Esophagus (tissue), 2 donors: ENCODE results near the gene OR8B12. TPM values are rescaled to one million over a fixed set of nuclear protein-coding genes. Genes with fewer than 3 reads are reported as not detected.

ENCODE experiments used
- H3K27ac ChIP-seq, 2 donors: one replicate each; pipeline ENCODE4 v1.5.1; 2013; ENCODE audit warnings: low read depth in 2 of 2, mild to moderate bottlenecking in 2 of 2, inconsistent platforms in 1 of 2, low read length in 1 of 2, moderate library complexity in 1 of 2
- H3K27me3 ChIP-seq, 2 donors: one replicate each; pipeline ENCODE4 v1.6.1; 2013; ENCODE audit warnings: low read length in 2 of 2, control low read depth in 1 of 2, mild to moderate bottlenecking in 1 of 2; ENCODE audit not compliant: insufficient read depth in 2 of 2, control insufficient read depth in 1 of 2
- H3K36me3 ChIP-seq, 2 donors: one replicate each; pipeline ENCODE4 v1.6.1; 2013; ENCODE audit warnings: low read length in 1 of 2; ENCODE audit not compliant: control insufficient read depth in 2 of 2, insufficient read depth in 2 of 2
- H3K4me1 ChIP-seq, 2 donors: one replicate each; pipeline ENCODE4 v1.6.1; 2013; ENCODE audit warnings: low read length in 1 of 2; ENCODE audit not compliant: control insufficient read depth in 2 of 2, insufficient read depth in 2 of 2
- H3K4me3 ChIP-seq, 2 donors: one replicate each; pipeline ENCODE4 v1.5.1; 2013; ENCODE audit warnings: low read length in 2 of 2, mild to moderate bottlenecking in 2 of 2, low read depth in 1 of 2, moderate library complexity in 1 of 2
- H3K9me3 ChIP-seq, 2 donors: one replicate each; pipeline ENCODE4 v1.6.1; 2013; ENCODE audit warnings: mild to moderate bottlenecking in 2 of 2, low read depth in 1 of 2, low read length in 1 of 2, moderate library complexity in 1 of 2; ENCODE audit not compliant: control insufficient read depth in 2 of 2, insufficient read depth in 1 of 2
- WGBS, 2 donors: extraction: QIAGEN DNeasy Blood & Tissue Kit; methylation state at CpG; one replicate each; pipeline ENCODE4 v1.1.7; 2013; 5-methylcytosine and 5-hydroxymethylcytosine counted together
- polyA plus RNA-seq, 2 donors: library from polyadenylated mRNA; stranded (reverse); fragments of 200-250 nt; gene quantifications; one replicate each; pipeline ENCODE4 v1.2.3, GENCODE V29; 2013
- donor health status: healthy with polysubstance abuse.
- donor health status: Bipolar disorder and iron deficiency.

The OR8B12 gene
- polyA plus RNA-seq, 2 donors: not detected

DNA sequence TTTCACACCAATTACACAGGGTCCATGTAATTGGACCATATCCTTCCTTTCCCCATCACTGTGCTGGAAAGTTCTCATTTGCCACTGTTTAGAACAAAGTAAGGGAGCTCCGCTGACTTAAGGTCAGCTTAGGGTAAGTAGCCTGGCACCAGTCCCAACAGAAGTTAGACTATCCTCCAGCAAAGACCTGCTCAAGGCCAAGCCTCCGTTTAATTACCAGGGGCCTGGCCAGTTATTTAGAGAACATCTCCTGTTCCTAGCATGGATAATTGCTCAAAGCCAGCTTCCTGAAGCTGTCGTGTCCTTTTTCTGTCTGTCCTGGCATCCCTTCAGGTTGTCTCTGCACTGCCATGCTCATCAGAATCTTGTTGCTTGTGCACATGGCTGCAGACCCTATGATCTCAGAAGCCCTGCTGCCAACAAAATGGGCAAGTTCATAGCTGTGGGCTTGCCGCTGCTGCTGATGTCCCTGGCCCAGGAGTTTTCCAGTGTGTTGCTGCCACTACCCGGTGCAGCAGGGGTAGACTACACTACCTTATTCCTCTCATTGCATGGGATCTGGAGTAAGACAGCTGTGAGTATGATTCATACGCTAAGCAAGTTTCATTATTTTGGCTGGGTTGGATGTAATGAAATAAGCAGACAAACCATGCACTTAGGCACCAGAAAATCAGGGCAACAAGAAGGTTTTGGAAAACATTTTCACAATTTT is 34.4 kb upstream of the OR8B12 start:
- WGBS, 2 donors: 74 to 75% methylated on average over 6 of the region's 6 CpGs
- Histone ChIP-seq H3K4me3 (no peak overlapping the region), H3K9me3 (no peaks in the 10 kb centered on the region), H3K36me3 (no peaks in the 10 kb centered on the region), H3K27ac (no peak overlapping the region), H3K27me3 (no peaks in the 10 kb centered on the region), H3K4me1 (peaks cover 0 to 3% of the 10 kb centered on the region in 2 donors)

DNA sequence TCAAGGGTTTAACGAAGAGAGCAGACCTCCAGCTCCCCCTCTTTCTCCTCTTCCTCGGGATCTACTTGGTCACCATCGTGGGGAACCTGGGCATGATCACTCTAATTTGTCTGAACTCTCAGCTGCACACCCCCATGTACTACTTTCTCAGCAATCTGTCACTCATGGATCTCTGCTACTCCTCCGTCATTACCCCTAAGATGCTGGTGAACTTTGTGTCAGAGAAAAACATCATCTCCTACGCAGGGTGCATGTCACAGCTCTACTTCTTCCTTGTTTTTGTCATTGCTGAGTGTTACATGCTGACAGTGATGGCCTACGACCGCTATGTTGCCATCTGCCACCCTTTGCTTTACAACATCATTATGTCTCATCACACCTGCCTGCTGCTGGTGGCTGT is 26.7 kb upstream of the OR8B12 start:
- Histone ChIP-seq H3K27me3 (no peaks in the 10 kb centered on the region), H3K36me3 (no peaks in the 10 kb centered on the region), H3K4me1 (no peaks in the 10 kb centered on the region), H3K9me3 (no peaks in the 10 kb centered on the region), H3K27ac (no peak overlapping the region), H3K4me3 (no peak overlapping the region)
- WGBS, 2 donors: 76 to 85% methylated on average over 7 of the region's 7 CpGs

GRCh38 chr11:124569697-124570096 is 26.2 kb upstream of the OR8B12 start, which contains the start of gene OR8A1:
OR8A1 (plus strand) TSS chr11:124569997; CDS start chr11:124570120, 123 bp downstream.
- Histone ChIP-seq H3K36me3 (no peaks in the 10 kb centered on the region), H3K9me3 (no peaks in the 10 kb centered on the region), H3K4me3 (no peak within 1 kb of the TSS), H3K4me1 (no peaks in the 10 kb centered on the region), H3K27ac (no peak within 1 kb of the TSS), H3K27me3 (no peaks in the 10 kb centered on the region)
- WGBS, 2 donors: 48 to 54% methylated on average over 4 of the region's 4 CpGs

- H3K4me3 ChIP-seq: no peak overlapping the region
- WGBS, 2 donors: 47 to 55% methylated on average over 2 of the region's 2 CpGs
- no peaks in the 10 kb centered on the region for H3K4me1 ChIP-seq
- no peaks in the 10 kb centered on the region for H3K9me3 ChIP-seq
- no peaks in the 10 kb centered on the region for H3K27me3 ChIP-seq
- H3K36me3 ChIP-seq: no peaks in the 10 kb centered on the region
- no peak overlapping the region for H3K27ac ChIP-seq
Observed at GRCh38 chr11:124556828-124557227, 13.4 kb upstream of the OR8B12 start.

- no peaks in the 10 kb centered on the region for H3K4me1 ChIP-seq
- no peak overlapping the region for H3K4me3 ChIP-seq
- no peaks in the 10 kb centered on the region for H3K36me3 ChIP-seq
- no peaks in the 10 kb centered on the region for H3K27me3 ChIP-seq
- H3K9me3 ChIP-seq: no peaks in the 10 kb centered on the region
- 81 to 85% methylated on average over 4 of the region's 4 CpGs for WGBS, 2 donors
- H3K27ac ChIP-seq: no peak overlapping the region
Observed at GRCh38 chr11:124551987-124552386, 8.5 kb upstream of the OR8B12 start.

- Histone ChIP-seq H3K4me1 (no peaks in the 10 kb centered on the region), H3K9me3 (no peaks in the 10 kb centered on the region), H3K27me3 (no peaks in the 10 kb centered on the region), H3K4me3 (no peak overlapping the region), H3K27ac (no peak overlapping the region), H3K36me3 (no peaks in the 10 kb centered on the region)
- 78 to 80% methylated on average over 6 of the region's 6 CpGs for WGBS, 2 donors
Observed at GRCh38 chr11:124551189-124551588, 7.7 kb upstream of the OR8B12 start.

GRCh38 chr11:124543145-124543544 is 309 bp downstream of the OR8B12 start:
- Histone ChIP-seq H3K36me3 (no peaks in the 10 kb centered on the region), H3K9me3 (peaks cover 0 to 2% of the 10 kb centered on the region in 2 donors), H3K27ac (no peak overlapping the region), H3K4me3 (no peak overlapping the region), H3K27me3 (no peaks in the 10 kb centered on the region), H3K4me1 (no peaks in the 10 kb centered on the region)
- WGBS, 2 donors: 83 to 84% methylated on average over 6 of the region's 6 CpGs

- 80 to 84% methylated on average over 6 of the region's 6 CpGs for WGBS, 2 donors
- Histone ChIP-seq H3K27ac (no peak overlapping the region), H3K36me3 (no peaks in the 10 kb centered on the region), H3K9me3 (peaks cover 0 to 2% of the 10 kb centered on the region in 2 donors), H3K27me3 (no peaks in the 10 kb centered on the region), H3K4me3 (no peak overlapping the region), H3K4me1 (no peaks in the 10 kb centered on the region)
Observed at GRCh38 chr11:124541204-124541603, 2.2 kb downstream of the OR8B12 start.

DNA sequence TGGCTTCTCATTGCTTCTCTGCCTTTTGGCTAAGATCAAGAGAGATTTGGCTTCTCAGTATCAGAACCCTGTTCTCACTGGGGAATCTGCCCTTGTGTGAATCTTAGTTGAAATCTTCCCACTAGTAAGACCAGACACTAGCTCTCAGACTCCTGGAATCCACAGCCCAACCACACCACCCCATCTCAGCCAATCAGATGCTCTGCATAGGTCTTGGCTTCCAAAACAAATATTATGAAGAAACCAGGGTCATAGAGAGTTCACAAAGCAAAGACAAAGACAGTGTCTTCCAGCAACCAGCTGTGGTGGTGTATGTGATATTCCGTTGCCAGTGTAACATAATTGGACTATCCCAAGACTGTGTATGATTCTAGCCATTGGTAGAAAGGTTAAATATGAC is 5.4 kb downstream of the OR8B12 start:
- Histone ChIP-seq H3K36me3 (no peaks in the 10 kb centered on the region), H3K4me1 (no peaks in the 10 kb centered on the region), H3K4me3 (no peak overlapping the region), H3K9me3 (no peaks in the 10 kb centered on the region), H3K27ac (no peak overlapping the region), H3K27me3 (no peaks in the 10 kb centered on the region)
- 39 to 46% methylated on average over 1 of the region's 1 CpG for WGBS, 2 donors

- Histone ChIP-seq H3K9me3 (no peaks in the 10 kb centered on the region), H3K27me3 (no peaks in the 10 kb centered on the region), H3K27ac (no peak overlapping the region), H3K36me3 (no peaks in the 10 kb centered on the region), H3K4me1 (no peaks in the 10 kb centered on the region), H3K4me3 (no peak overlapping the region)
- 28 to 48% methylated on average over 6 of the region's 6 CpGs for WGBS, 2 donors
Observed at GRCh38 chr11:124536520-124536919, 6.9 kb downstream of the OR8B12 start.
